ENCODE measurements around the gene RPS15.

GRCh38 chr19:1453525-1454364, 15.5 kb downstream of the RPS15 start:
- TF ChIP-seq TARDBP (IDR thresholded peaks at IDR 0.05) = no peak
- TF ChIP-seq CTBP1 (IDR thresholded peaks at IDR 0.05; ENCODE audit: borderline replicate concordance) = no peak
- no peak for TF ChIP-seq ELF4 (IDR thresholded peaks at IDR 0.05)
- no peak for TF ChIP-seq LEF1 (IDR thresholded peaks at IDR 0.05; ENCODE audit: borderline replicate concordance)
- no peak for TF ChIP-seq BHLHE40 (IDR thresholded peaks at IDR 0.05; ENCODE audit: borderline replicate concordance)
- TF ChIP-seq FOXK2 (IDR thresholded peaks at IDR 0.05) = no peak
- TF ChIP-seq, protein P1, sequence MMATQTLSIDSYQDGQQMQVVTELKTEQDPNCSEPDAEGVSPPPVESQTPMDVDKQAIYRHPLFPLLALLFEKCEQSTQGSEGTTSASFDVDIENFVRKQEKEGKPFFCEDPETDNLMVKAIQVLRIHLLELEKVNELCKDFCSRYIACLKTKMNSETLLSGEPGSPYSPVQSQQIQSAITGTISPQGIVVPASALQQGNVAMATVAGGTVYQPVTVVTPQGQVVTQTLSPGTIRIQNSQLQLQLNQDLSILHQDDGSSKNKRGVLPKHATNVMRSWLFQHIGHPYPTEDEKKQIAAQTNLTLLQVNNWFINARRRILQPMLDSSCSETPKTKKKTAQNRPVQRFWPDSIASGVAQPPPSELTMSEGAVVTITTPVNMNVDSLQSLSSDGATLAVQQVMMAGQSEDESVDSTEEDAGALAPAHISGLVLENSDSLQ (IDR thresholded peaks at IDR 0.05) = no peak
- no peak for TF ChIP-seq HDGF (IDR thresholded peaks at IDR 0.05; ENCODE audit: borderline replicate concordance)
- no peak for TF ChIP-seq SUZ12 (IDR thresholded peaks at IDR 0.05)
- no peak for TF ChIP-seq FOXM1 (IDR thresholded peaks at IDR 0.05; ENCODE audit: borderline replicate concordance)
- TF ChIP-seq SP1 (IDR thresholded peaks at IDR 0.05) = no peak
- TF ChIP-seq L3MBTL2 (conservative IDR thresholded peaks at IDR 0.05) = peak; percentile 80
- no peak for TF ChIP-seq ARNT (IDR thresholded peaks at IDR 0.05)

All from HEK293T (cell line).